Left lung (tissue), 10 donors: ENCODE results near the gene ZNF575. TPM values are rescaled to one million over a fixed set of nuclear protein-coding genes. Genes with fewer than 3 reads are reported as not detected.

Source experiments
- ATAC-seq: fragments of 200-7000 bp; cut with Tn5 transposase; one replicate; pipeline ENCODE4 v1.9.1; 2020; ENCODE audit warnings: moderate library complexity
- DNase-seq, 4 donors: peaks; one replicate each; pipeline ENCODE4 v3.0.0-alpha.2; 2013 to 2020
- H3K27ac ChIP-seq, 2 donors: fragments of 200-600 bp; sonication (generic) in 1 of 2; one replicate each; pipeline versions ENCODE4 v1.5.0 to v1.8.0; 2020 to 2021
- H3K27me3 ChIP-seq, 2 donors: fragments of 200-600 bp; sonication (generic) in 1 of 2; one replicate each; pipeline versions ENCODE4 v1.5.0 to v1.8.0; 2020 to 2021
- H3K36me3 ChIP-seq, 2 donors: fragments of 200-600 bp; sonication (generic) in 1 of 2; one replicate each; pipeline versions ENCODE4 v1.5.0 to v1.8.0; 2020 to 2021
- H3K4me1 ChIP-seq, 2 donors: fragments of 200-600 bp; one replicate each; pipeline ENCODE4 v1.8.0; 2021
- H3K4me3 ChIP-seq, 2 donors: fragments of 200-600 bp; sonication (generic) in 1 of 2; one replicate each; pipeline versions ENCODE4 v1.5.0 to v1.8.0; 2020 to 2021; ENCODE audit warnings: mild to moderate bottlenecking in 1 of 2
- H3K9me3 ChIP-seq, 2 donors: fragments of 200-600 bp; sonication (generic) in 1 of 2; one replicate each; pipeline versions ENCODE4 v1.5.0 to v1.8.0; 2020 to 2021
- CTCF ChIP-seq, 2 donors: fragments of 200-600 bp; sonication (generic) in 1 of 2; IDR thresholded peaks; one replicate each; pipeline versions ENCODE4 v1.5.0 to v1.8.0; 2021; ENCODE audit warnings: antibody characterized with exemption in 2 of 2
- intact Hi-C, 2 donors: fragments of 100-400 bp; cut with DNase I; formaldehyde crosslinking; loops; one replicate each; pipeline versions ENCODE4 v1.11.2 to v1.14.2; 2022
- polyA plus RNA-seq, 6 donors: library from polyadenylated mRNA; unstranded; fragments of 120-200 nt; gene quantifications; one replicate each; pipeline ENCODE4 v1.2.1, GENCODE V29; 2013; ENCODE audit not compliant: insufficient read length in 6 of 6
- total RNA-seq, 2 donors: library from RNA; stranded (reverse); fragmentation: NEBNext Ultra II Directional; extraction: Animal tissue kit (Norgen Biotek cat#: 25700); gene quantifications; one replicate each; pipeline ENCODE4 v1.2.1, GENCODE V29; 2021
- donor health status: DM: no; HTN: yes; CAD: no.
- donor health status: DM: no; HTN: no; CAD: no.

Gene ZNF575
- total and polyA plus RNA-seq, 8 donors = 1.2 to 3.3 (median 2.3) TPM

DNA sequence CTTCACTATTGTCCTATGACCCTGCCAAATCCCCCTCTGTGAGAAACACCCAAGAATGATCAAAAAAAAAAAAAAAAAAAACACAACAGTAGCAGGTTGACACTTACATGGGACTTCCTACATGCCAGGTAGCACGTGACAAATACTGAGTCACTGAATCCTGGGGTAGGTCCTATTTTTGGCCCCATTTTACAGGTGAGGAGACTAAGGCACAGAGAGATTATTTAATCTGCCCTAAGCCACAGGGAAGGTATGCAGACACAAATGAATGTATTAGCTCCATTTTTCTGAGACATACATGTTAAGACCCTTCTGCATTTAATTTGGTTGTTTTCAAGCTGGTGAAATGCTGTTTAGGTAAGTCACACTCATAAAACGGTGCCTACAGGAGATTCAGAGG is 15.7 kb downstream of the ZNF575 start:
- DNase-seq (no peak), ATAC-seq (no peak)
- Histone ChIP-seq H3K36me3 (peaks cover 0 to 75% of the 10 kb centered on the region in 2 donors), H3K4me1 (no peaks in the 10 kb centered on the region), H3K4me3 (no peak overlapping the region), H3K27ac (no peak overlapping the region), H3K9me3 (no peaks in the 10 kb centered on the region), H3K27me3 (no peaks in the 10 kb centered on the region)
- no peak for TF ChIP-seq CTCF (IDR thresholded peaks at IDR 0.05)
- intact Hi-C loops = no loop called here

GRCh38 chr19:43551399-43552197 is 18.6 kb downstream of the ZNF575 start:
- H3K4me3 ChIP-seq = no peak overlapping the region
- H3K4me1 ChIP-seq = no peaks in the 10 kb centered on the region
- peaks cover 0 to 67% of the 10 kb centered on the region in 2 donors for H3K36me3 ChIP-seq
- no peak for DNase-seq
- no peak overlapping the region for H3K27ac ChIP-seq
- ATAC-seq = no peak
- no peak for TF ChIP-seq CTCF (IDR thresholded peaks at IDR 0.05)
- H3K27me3 ChIP-seq = no peaks in the 10 kb centered on the region
- no peaks in the 10 kb centered on the region for H3K9me3 ChIP-seq
- intact Hi-C loops = loop anchor here in 1 of 2 donors (10.0 kb wide), 1 partner anchor 93 kb away; no protein-coding TSS in a partner anchor

DNA sequence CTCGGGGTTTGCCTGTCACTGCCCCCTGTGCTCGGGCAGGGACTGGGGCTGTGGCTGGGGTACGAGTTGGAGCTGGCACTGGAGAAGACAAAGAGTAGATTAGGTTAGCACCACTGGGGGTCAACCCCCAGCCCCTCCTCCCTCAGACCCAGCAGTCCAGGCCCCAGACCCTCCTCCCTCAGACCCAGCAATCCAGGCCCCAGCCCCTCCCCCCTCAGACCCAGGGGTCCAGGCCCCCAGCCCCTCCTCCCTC is 19.1 kb downstream of the ZNF575 start:
- intact Hi-C loops = loop anchor here in 1 of 2 donors (10.0 kb wide), 1 partner anchor 93 kb away; no protein-coding TSS in a partner anchor
- ATAC-seq (no peak), DNase-seq (no peak)
- H3K9me3 ChIP-seq = no peaks in the 10 kb centered on the region
- H3K27me3 ChIP-seq = no peaks in the 10 kb centered on the region
- TF ChIP-seq CTCF (IDR thresholded peaks at IDR 0.05) = no peak
- H3K4me3 ChIP-seq = no peak overlapping the region
- no peak overlapping the region for H3K27ac ChIP-seq
- H3K36me3 ChIP-seq = peaks cover 0 to 63% of the 10 kb centered on the region in 2 donors
- H3K4me1 ChIP-seq = no peaks in the 10 kb centered on the region

- Histone ChIP-seq H3K36me3 (peaks cover 0 to 63% of the 10 kb centered on the region in 2 donors), H3K9me3 (no peaks in the 10 kb centered on the region), H3K4me3 (no peak overlapping the region), H3K27me3 (no peaks in the 10 kb centered on the region), H3K4me1 (no peaks in the 10 kb centered on the region), H3K27ac (no peak overlapping the region)
- intact Hi-C loops = loop anchor here in 1 of 2 donors (10.0 kb wide), 1 partner anchor 92 kb away; no protein-coding TSS in a partner anchor
- ATAC-seq (no peak), DNase-seq (no peak)
- no peak for TF ChIP-seq CTCF (IDR thresholded peaks at IDR 0.05)
Measured at GRCh38 chr19:43552616-43553015, 19.6 kb downstream of the ZNF575 start.

GRCh38 chr19:43553656-43554055 is 20.7 kb downstream of the ZNF575 start:
- Histone ChIP-seq H3K4me3 (no peak overlapping the region), H3K27me3 (no peaks in the 10 kb centered on the region), H3K27ac (no peak overlapping the region), H3K4me1 (no peaks in the 10 kb centered on the region), H3K36me3 (peaks cover 0 to 66% of the 10 kb centered on the region in 2 donors), H3K9me3 (no peaks in the 10 kb centered on the region)
- DNase-seq (no peak), ATAC-seq (no peak)
- TF ChIP-seq CTCF (IDR thresholded peaks at IDR 0.05) = no peak
- intact Hi-C loops = loop anchor here in 1 of 2 donors (10.0 kb wide), 1 partner anchor 91 kb away; no protein-coding TSS in a partner anchor
